C4-2B (cell line): ENCODE data around the gene RBM14.
"Not testable (repeated sequence)": the region's sequence is repeated elsewhere in the genome, so short reads cannot be mapped to it uniquely, and the experiment has no call there.

ENCODE experiments used
- H3K27ac ChIP-seq: fragments of 450-650 bp; 2 replicates; pipeline ENCODE4 v1.5.1; 2017
- CTCF ChIP-seq: fragments of 450-650 bp; conservative IDR thresholded peaks from 2 replicates; pipeline ENCODE4 v1.5.1; 2017; ENCODE audit warnings: mild to moderate bottlenecking
- ZFX ChIP-seq: fragments of 450-650 bp; IDR thresholded peaks from 2 replicates; pipeline ENCODE4 v1.6.1; 2017

RBM14 gene

GRCh38 chr11:66579017-66579606, 37.3 kb upstream of the RBM14 start:
- H3K27ac ChIP-seq = no peak overlapping the region
- TF ChIP-seq ZFX (no peak), CTCF (peak; percentile 87)

- no peak for TF ChIP-seq ZFX
- no peak for TF ChIP-seq CTCF
Observed at GRCh38 chr11:66580803-66581202, 35.6 kb upstream of the RBM14 start.

GRCh38 chr11:66581261-66581660, 35.2 kb upstream of the RBM14 start:
- TF ChIP-seq ZFX (no peak), CTCF (no peak)
- no peak overlapping the region for H3K27ac ChIP-seq

More at GRCh38 chr11:66580803-66581202, 35.6 kb upstream of the RBM14 start:
- no peak overlapping the region for H3K27ac ChIP-seq

- H3K27ac ChIP-seq = not testable (repeated sequence)
Observed at GRCh38 chr11:66582565-66583147, 33.8 kb upstream of the RBM14 start.

- H3K27ac ChIP-seq = not testable (repeated sequence)
Observed at GRCh38 chr11:66585447-66585846, 31.0 kb upstream of the RBM14 start.

- no peak for TF ChIP-seq CTCF
- TF ChIP-seq ZFX = no peak
- no peak overlapping the region for H3K27ac ChIP-seq
Observed at GRCh38 chr11:66586136-66586535, 30.3 kb upstream of the RBM14 start.

GRCh38 chr11:66589315-66589714, 27.1 kb upstream of the RBM14 start:
- not testable (repeated sequence) for H3K27ac ChIP-seq

GRCh38 chr11:66589996-66590675, 26.3 kb upstream of the RBM14 start:
- H3K27ac ChIP-seq = no peak overlapping the region
- no peak for TF ChIP-seq CTCF
- TF ChIP-seq ZFX = no peak

- no peak for TF ChIP-seq ZFX
- TF ChIP-seq CTCF = no peak
- no peak overlapping the region for H3K27ac ChIP-seq
Observed at GRCh38 chr11:66591175-66591574, 25.3 kb upstream of the RBM14 start.
